ENCODE measurements around the gene MACF1.
"Not testable (repeated sequence)": the region's sequence is repeated elsewhere in the genome, so short reads cannot be mapped to it uniquely, and the experiment has no call there.

The MACF1 gene

DNA sequence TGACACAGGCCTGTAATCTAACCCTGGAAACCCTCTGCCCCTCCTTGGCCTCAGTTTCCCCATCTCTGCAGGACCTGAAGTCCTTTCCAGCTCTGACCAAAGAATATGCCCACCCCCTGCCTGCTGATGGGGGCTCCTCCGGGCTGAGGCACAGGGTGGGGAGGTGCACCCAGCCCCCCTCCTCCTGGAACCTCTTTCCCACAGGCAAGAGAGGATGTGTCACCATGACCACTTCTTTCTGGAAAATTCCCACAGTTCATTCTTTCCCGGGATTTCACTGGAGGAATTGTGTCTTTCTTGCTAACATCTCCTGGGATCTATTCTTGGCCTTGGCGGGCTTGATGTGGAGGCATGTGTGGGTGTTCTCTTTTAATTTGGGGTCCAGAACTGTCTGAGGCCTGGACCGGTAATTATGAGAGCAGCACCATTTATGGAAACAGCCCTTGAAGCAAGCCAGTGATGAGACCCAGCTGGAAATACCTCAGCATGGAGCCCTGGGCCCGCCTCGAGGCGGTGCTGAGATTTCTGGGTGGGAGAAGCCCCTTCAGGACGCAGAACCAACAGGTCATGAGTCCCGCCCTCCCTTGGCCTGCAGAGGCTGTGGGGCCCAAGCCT is 293.7 kb downstream of the MACF1 start:
- not testable (repeated sequence) for DNase-seq

DNA sequence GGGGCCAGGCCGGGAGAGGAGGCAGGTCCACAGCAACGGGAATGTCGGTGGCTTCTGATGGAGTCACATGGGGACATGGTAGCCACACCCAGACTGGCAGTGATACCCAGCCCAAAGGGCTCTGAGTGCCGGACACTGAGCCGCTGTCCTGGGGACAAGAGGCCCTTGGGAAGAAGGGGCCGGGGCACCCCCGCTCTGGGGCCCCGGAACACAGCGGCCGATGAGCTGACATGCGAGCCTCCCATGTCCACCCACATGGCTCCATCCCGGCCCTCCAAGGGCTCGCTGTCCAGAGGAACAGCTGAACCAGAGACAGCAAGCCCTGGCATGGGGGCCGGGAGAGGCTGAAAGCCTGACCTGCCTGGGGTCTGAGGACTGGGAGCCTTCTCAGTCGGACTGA is 294.3 kb downstream of the MACF1 start:
- not testable (repeated sequence) for DNase-seq

DNA sequence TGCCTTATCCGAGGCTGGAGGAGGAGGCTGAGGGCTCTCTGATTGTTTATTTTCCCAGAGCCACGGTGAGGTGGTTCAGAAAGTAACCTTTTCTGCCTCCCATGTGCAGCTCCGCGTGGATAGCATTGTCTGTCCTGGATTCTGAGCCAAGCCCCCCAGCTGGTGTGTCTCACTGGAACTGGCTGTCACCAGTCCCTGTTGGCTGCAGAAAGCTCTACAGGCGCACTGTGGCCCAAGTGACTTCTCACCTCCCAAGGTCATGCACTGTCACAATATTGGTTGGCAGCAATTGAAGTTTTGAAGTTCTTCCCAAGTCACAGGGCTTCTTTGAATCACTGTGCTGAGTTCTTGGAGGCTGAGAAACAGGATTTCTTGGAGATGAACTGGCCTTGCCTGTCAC is 295.2 kb downstream of the MACF1 start:
- no peak for DNase-seq

DNA sequence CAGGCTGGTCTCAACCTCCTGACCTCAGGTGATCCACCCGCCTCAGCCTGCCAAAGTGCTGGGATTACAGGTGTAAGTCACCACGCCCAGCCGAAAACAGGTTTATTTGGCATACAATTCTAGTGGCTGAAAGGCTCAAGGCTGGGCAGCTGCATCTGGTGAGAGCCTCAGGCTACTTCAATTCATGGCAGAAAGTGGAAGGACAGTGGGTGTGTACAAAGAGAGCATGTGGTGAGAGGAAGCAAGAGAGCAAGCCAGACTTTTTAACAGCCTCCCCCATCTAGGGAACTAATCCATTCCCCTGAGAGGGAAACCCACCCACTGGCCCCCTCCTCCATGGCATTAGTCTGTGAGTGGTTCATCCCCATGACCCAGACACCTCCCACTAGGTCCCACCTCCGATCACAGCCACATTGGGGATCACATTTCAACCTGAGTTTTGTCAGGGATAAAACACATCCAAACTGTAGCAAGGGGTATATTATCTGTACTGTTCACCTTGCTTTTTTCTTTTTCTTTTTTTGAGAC is 296.4 kb downstream of the MACF1 start:
- no peak for DNase-seq

DNA sequence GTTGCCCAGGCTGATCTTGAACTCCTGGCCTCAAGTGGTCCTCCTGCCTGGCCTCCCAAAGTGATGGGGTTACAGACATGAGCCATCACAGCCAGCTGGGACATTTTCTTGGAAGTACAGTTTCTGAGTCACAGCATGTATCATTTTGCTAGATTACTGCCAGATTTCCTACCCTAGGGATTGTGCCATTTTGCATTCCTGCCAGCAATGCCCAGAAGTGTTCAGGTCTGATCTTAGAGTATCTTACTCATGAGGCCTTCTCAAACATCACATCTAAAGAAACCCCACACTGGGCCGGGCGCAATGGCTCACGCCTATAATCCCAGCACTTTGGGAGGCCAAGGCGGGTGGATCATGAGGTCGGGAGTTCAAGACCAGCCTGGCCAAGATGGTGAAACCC is 297.2 kb downstream of the MACF1 start:
- DNase-seq, result no peak

DNA sequence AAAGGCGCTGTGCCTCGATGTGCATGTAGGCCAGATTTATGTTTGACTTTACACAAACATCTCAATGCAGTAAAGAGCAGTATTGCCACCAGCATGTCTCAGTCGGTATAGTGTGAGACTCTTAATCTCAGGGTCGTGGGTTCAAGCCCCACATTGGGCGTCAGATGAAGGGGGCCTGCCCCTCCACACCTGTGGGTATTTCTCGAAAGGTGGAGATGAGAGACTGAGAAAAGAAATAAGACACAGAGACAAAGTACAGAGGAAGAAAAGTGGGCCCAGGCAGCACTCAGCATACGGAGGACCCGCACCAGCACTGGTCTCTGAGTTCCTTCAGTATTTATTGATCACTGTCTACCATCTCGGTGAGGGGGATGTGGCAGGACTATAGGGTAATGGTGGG is 299.9 kb downstream of the MACF1 start:
- not testable (repeated sequence) for DNase-seq

DNA sequence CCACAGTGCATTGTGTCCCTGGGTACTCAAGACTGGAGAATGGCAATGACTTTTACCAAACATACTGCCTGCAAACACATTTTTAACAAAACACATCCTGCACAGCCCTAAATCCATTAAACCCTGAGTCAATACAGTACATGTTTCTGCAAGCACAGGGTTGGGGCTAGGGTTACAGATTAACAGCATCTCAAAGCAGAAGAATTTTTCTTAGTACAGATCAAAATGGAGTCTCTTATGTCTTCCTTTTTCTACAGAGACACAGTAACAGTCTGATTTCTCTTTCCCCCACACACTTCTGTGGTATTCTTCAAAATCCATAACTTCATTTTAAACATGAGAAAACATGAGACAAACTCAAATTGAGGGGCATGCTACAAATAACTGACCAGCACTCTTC is 300.8 kb downstream of the MACF1 start:
- no peak for DNase-seq

DNA sequence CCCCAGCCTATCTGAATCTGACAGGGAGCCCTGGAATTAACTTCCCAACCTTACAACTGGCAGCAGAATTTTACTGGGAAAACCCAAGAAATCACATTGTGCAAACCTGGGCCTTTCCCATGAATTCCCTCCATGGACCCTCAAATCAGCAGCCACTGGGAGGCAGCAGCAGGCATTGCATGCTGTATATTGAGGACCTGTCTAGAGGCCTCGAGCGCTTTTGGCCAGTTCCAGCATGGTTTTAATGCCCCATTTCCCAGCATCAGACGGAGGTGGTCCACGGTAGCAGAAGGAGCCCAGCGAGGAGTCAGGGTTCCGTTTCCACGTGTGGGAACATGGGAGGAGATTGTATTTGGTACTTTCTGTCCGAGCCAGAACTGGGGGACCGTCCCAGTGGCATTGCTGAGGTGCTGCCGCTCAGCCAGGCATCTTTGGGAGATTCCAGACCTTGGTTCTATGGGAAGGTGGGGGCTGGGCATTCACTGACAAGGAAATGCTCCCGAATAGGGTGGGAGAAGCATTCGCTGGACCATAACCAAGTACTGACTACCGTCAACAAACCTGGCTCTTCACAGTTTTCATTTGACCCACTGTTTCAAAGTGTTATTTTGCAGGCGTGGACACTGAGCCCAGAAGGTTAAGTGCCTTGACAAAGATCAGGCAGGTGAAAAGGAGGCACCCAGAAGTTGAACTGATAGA is 302.9 kb downstream of the MACF1 start:
- DNase-seq, result no peak

DNA sequence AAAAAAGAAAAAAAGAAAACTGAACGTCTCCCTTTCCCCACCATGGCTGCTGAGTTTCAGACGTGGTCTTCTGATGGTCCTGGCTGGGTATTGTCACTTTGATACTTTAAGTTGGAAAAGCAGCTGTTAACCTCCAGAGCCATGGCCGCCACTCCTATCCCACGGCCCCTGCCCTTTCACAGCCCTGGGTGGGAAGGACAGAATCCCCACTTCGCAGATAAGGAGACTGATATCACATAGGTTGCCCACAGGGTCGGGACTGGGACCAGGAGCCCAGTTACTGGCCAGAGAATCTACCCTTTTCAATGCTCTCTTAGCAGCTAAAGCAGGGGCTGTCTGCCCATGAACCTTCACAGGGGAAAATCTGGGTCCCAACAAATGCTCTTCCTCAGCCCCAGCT is 303.8 kb downstream of the MACF1 start:
- no peak for DNase-seq

DNA sequence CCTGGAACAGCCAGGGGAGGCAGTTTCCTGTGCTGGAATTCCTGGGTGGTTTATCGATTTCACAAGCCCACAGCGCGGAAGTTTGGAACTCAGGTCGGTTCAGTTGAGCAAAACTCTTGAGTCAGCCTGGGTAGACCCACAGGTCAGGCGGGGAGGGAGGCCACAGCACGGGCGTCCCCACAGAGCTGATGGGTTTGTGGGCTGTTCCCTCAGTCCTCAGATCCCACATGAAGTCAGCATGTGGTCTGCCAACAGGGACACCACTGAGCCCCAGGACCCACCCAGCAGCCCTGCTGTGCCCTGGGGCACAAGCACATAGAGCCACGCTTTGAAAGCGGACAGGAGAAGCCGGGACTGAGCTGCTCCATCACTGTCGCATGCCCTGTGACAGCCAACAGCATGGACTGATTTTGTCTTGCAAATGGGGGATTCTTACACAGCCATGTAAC is 304.4 kb downstream of the MACF1 start:
- no peak for DNase-seq

DNA sequence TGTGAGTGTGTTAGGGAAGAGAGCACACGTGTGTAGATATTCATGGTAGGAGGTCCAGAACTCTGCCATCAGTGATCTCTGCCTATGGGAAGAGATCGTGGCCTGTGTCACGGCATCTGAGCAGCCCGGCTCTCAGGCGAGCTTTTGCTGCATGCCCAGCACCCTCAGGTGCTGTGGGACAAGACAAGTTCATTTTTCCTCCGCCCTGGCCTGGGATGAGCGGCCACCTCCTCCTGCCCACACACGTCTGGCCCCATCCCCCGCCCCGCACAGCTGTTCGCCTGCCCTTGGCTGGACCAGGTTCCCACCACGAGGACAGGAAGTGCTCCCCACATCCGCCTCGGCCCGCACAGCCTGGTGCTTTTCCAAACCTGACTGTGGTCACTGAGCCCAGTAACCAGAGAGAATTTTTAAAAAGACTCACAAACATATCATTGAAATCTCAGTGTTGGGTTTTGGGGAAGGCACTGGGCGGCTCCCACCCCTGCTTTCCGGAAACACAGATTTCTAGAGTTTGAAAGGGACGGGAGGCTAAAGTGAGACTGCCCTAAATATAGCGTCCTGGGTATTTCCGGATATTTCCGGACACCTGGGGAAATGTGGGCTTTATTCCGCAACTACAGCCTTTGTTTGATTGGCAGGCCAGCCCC is 305.0 kb downstream of the MACF1 start:
- DNase-seq, result no peak

DNA sequence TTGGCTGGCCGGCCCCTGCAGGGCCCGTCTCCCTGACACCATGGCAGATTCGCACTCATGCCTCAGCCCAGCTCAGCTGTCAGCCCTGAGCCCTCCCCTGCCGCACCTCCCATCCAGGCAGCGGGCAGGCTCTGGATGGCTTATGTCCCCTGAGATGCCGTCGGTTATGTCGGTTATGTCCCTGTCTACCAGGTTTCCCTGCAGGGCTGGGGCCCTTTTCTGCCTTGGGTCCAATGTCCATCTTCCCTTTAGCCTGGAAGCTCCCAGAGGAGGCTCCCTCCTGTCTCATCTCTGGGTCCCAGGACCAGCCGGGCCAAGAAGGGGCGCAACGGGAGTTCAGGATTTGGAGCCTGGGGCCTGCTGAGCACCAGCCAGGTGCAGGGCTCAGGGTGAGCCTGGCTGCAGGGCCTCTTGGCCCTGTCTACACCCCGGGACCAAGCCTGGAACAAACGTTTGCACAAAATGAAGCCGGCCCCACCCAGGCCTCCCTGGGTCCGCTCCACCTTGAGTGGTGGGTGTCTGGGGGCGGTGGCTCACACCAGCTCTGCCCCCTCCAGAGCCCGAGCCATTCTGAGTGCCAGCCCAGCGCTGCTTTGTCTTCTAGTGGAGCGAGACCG is 306.2 kb downstream of the MACF1 start:
- not testable (repeated sequence) for DNase-seq

DNA sequence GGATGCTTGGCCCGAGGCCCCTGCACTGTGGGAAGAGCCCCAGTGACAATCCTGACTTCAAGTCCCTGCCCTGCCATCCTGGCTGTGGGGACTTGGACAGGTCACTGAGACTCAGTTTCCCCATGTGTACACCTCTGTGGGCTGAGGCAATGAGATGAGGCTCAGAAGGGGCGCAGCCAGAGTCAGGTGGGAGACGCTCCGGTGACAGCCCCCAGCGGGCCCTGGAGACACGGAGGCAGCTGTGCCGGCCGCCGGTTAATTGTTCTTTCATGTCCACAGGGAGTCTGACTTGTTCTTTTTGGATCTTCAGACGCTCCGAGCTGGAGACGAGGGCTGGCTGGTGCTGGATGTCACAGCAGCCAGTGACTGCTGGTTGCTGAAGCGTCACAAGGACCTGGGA is 307.0 kb downstream of the MACF1 start:
- DNase-seq, result not testable (repeated sequence)

DNA sequence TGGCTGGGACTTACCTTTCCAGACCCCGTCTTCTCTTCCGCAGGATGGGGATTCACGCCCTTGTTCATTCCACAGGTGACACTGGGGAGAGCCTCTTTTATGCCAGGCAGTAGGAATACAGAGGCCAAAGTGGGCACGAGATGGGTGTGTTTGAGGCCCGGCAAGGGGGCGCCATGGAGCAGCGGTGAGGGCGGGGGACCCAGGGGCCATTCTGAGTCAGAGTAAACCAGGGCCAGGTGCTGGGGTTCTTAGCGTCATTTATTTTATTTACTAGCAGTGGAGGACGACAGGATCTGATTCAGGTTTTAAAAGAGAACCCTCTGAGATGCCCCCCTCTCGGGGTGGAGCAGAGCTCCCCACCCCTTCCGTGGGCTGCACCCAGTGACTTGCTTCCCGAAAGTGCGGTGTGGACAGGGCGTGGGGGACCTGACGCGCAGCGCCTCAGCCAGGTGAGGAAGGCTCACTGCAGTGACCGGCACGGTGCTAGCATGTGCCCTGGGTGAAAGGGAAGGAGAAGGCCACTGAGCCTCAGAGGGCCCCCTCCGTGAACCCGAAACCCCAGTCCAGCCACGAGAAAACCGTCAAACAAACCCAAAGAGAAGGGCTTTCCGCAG is 307.8 kb downstream of the MACF1 start:
- not testable (repeated sequence) for DNase-seq

DNA sequence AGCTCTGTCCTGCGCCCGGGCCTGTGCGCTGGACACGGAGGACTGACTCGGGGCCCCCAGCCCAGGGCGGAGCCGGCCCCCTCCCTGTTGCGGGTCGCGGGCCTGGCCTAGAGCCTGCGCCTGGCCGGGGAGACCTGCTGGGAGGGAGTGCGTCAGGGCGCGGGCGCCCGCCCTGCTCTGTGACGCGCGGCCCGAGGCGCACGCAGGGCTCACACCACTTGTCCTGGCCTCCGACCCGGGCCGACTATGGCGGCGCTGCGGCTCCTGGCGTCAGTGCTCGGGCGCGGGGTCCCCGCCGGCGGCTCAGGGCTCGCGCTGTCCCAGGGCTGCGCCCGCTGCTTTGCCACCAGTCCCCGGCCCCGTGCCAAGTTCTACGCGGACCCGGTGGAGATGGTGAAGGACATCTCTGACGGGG is 310.2 kb downstream of the MACF1 start:
- DNase-seq, result not testable (repeated sequence)

DNA sequence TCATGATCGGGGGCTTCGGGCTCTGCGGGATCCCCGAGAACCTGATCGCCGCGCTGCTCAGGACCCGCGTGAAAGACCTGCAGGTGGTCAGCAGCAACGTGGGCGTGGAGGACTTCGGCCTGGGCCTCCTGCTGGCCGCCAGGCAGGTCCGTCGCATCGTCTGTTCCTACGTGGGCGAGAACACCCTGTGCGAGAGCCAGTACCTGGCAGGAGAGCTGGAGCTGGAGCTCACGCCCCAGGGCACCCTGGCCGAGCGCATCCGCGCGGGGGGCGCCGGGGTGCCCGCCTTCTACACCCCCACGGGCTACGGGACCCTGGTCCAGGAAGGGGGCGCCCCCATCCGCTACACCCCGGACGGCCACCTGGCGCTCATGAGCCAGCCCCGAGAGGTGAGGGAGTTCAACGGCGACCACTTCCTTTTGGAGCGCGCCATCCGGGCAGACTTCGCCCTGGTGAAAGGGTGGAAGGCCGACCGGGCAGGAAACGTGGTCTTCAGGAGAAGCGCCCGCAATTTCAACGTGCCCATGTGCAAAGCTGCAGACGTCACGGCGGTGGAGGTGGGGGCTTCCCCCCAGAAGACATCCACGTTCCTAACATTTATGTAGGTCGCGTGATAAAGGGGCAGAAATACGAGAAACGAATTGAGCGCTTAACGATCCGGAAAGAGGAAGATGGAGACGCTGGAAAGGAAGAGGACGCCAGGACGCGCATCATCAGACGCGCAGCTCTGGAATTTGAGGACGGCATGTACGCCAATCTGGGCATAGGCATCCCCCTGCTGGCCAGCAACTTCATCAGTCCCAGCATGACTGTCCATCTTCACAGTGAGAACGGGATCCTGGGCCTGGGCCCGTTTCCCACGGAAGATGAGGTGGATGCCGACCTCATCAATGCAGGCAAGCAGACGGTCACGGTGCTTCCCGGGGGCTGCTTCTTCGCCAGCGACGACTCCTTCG is 310.9 kb downstream of the MACF1 start:
- DNase-seq, result not testable (repeated sequence)

DNA sequence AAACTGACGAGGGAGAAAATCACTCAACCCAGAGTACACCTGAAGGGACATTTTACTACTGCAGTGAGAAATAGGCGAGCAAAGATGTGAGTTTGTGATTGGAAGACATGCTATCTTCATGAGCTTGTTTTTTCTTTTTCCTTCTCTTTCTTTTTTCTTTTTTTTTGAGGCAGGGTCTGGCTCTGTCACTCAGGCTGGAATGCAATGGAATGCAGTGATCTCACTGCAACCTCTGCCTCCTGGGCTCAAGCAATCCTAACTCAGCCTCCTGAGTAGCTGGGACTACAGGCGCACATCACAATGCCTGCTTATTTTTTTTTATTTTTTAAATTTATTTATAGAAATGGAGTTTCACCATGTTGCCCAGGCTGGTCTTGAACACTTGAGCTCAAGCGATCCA is 312.3 kb downstream of the MACF1 start:
- DNase-seq, result peak; percentile 3

DNA sequence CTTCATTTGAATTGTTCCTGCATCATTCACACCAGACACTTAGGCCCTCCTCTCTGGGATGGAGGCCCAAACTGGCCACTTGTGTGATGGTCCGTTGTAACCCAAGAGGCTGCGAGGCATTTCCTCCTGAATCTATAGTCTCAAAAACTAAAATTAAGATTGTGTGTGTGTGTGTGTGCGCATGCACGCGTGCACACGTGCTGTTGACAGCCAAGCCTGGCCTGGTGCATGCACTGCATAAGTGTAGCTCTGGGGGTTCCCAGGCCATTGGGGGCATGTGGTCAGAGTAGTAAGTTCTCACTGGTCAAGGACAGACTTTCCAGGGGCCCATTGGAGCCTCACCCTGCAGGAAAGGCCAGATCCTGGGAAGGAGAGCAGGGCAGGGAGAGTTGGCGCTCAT is 313.4 kb downstream of the MACF1 start:
- not testable (repeated sequence) for DNase-seq

DNA sequence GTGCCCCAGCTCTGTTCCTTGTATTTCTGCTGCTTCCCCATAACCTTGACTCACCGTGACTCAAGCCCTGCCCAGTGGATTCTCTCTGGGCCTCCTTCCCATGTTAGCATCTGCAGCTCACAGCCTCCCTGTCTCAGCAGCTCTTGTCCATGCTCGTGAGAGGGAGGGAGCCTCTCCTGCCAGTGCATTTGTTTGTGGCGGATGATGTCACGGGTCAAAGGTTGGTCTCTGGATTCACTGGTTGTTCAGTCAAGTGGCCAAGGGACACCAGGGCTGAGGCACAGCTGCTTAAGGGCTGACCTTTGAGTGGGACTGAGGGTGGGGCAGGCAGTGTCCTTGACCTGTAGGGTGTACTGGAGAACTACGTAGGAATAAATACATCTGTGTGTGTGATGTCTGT is 314.9 kb downstream of the MACF1 start:
- DNase-seq, result not testable (repeated sequence)

DNA sequence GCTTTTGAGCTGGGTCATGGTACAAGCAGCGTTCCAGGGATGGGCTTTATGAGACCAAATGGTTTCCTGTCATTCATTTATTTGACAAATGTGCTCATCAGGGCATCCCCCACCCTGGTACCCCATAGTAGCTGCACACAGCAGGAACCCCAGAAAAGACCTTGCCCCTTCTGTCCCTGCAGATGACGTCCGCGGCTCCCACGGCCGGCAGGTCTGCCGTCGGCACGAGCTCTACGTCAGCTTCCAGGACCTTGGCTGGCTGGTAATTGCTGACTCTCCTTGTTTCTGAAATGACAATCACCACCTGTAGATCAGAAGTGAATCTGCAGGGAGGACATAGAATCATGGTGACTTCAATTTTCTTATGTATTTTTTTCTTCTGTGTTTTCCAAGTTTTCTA is 317.7 kb downstream of the MACF1 start:
- DNase-seq, result not testable (repeated sequence)

DNA sequence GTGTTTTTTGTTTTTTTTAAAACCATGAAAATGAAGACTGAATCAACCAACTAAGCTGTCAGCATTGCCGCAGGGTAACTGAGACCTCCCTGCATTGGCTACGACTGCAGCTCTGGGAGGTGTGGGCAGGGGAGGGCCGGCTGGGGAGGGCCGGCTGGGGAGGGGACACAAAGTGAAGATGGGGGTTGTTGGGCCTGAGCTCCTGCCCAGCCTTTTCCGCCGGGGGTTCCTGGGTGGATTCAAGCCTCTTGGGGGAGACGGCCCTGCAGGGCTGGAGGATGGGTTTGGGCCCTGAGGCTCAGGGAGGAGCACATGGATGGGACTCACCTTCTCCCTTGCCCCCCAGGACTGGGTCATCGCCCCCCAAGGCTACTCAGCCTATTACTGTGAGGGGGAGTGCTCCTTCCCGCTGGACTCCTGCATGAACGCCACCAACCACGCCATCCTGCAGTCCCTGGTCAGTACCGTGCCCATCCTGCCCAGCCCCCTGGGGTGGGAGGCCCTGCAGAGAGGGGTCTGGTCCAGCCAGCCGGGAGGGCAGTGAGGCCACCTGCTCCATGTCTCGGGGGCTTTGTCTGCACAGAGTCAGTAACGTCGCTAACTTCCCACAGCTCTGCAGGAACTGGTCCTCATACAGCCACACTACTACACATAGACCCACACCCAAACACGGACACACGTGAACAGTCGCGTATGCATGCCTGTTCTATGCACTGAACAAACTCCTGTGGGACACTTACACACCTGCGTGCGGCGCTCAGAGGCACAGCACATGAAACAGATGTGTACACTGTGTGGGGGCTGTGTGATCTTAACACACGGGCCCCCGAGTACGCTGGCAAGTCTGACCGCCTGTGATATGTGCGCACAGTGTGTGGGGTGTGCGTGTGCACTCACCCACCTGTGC is 318.4 kb downstream of the MACF1 start:
- DNase-seq, result no peak
